ENCODE results near the gene KCNH2.
A peak's percentile ranks its signal among the peaks of the same experiment; 100 is the strongest.

The KCNH2 gene

DNA sequence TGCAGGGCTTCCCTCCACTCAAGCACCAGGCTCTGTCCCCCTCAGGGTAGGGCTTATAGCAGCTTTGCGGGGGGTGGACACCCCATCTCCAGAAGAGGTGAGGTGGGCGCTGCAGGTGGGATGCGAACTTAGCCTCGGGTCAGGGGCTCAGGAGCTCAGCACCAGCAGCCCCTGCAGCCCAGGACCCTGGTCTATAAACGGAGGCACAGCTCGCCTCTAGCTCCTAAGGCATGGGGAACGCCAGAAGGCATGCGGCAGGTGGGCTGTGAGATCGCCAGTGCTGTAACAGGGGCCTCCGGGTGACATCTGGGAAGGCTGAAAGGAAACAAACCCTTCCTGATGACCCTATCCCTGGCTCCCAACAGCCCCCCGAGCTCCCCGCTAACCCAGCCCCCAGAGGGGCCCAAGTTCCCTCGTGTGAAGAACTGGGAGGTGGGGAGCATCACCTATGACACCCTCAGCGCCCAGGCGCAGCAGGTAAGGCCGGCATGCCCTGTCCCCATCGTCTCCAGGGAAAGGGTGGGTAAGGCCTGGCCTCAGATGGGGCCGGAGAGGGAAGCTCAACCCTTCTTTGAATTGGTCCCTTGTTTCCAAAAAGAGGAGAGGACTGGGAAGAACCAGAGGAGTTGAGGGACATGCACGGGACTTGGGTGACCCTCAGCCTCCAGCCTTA, 16.9 kb upstream of the KCNH2 start:
- DNase-seq: no peak

DNA sequence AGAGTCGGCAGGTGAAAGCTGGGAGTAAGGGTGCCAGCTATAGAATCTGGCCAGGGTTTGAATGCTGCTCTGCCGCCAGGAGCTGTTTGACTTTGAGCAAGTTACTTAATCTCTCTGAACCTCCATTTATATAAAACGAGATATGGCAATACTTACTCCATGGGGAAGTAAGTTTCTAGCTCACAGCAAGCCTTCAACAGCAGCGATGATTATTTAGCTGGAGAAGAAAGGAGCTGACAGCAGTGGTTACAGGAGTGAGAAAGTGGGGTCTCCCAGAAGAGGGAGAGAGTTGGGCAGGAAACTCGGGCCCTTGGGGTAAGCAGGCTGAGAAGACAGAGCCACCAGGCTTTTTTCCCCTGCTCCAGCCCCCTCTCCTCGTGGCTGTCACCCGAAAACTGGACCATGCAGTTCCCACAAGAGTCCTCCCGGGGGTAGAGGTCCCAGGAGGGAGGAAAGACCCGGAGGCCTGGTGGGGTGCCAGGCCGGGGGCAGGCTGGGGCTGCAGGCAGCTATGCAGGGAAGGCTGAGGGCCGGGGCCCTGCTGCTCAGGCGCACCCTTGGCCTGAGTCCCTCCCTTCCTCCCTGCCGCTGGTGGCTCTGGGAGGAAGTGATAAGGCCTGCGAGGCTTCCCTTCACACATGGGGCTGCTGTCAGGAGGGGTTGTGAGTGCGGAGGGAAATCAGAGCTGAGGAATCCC, 16.2 kb upstream of the KCNH2 start:
- no peak for DNase-seq

DNA sequence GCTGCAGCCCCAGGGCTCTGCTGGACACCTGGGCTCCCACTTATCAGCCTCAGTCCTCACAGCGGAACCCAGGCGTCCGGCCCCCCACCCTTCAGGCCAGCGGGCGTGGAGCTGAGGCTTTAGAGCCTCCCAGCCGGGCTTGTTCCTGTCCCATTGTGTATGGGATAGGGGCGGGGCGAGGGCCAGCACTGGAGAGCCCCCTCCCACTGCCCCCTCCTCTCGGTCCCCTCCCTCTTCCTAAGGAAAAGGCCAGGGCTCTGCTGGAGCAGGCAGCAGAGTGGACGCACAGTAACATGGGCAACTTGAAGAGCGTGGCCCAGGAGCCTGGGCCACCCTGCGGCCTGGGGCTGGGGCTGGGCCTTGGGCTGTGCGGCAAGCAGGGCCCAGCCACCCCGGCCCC, 15.4 kb upstream of the KCNH2 start:
- DNase-seq: no peak

DNA sequence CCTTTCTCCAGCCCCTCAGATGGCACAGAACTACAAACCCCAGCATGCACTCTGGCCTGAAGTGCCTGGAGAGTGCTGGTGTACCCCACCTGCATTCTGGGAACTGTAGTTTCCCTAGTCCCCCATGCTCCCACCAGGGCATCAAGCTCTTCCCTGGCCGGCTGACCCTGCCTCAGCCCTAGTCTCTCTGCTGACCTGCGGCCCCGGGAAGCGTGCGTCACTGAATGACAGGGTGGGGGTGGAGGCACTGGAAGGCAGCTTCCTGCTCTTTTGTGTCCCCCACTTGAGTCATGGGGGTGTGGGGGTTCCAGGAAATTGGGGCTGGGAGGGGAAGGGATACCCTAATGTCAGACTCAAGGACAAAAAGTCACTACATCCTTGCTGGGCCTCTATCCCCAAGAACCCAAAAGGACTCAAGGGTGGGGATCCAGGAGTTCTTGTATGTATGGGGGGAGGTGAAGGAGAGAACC, 14.7 kb upstream of the KCNH2 start:
- no peak for DNase-seq

DNA sequence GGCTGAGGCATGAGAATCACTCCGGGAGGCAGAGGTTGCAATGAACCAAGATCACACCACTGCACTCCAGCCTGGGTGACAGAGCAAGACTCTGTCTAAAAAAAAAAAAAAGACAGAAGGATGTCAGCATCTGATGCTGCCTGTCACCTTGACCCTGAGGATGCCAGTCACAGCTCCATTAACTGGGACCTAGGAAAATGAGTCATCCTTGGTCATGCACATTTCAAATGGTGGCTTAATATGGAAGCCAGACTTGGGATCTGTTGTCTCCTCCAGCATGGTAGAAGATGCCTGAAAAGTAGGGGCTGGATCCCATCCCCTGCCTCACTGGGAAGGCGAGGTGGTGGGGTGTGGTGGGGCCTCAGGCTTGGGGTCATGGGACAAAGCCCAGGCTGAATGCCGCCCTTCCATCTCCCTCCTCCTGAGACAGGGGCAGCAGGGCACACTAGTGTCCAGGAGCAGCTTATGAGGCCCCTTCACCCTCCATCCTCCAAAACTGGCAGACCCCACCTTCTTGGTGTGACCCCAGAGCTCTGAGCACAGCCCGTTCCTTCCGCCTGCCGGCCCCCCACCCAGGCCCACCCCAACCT, 14.0 kb upstream of the KCNH2 start:
- DNase-seq: no peak

DNA sequence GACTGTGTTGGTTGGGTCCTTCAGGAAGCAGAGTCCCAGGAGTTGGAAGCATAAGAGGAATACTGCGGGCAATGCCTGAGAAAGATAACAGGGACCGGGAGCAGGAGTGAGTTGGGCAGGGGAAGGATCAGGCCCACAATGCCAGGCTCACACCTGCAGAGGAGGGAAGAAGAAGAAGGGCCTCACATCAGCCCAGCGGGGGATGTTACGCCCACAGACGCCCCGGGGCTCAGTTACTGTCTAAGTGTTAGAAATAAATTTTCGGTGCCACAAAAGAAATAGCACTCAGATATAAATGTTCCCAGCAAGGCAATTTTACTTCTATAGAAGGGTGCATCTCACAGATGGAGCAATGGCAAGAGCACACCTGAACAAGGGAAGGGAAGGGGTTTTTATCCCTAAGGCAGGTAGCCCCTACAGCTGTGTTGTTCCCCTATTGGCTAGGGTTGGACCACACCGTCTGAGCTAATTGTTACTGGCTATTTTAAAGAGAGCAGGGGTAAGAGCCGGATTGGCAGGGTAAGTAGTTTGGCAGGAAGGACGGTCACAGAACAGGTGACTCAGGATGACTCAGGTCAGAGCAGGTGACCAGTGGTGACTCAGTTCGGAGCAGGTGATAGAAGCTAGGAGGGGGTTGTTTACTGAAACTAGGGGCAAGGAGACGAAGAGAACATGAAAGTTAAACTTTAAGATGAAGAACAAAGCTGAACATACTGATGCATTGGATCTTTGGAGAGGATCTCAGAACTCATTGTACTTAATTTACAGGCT, 12.5 kb upstream of the KCNH2 start, which contains the start of gene NOS3:
Gene NOS3, plus strand, starts transcription at position 602 of the 771 bp plus-strand sequence. CDS start 2,787 bp downstream, outside the sequence.
- no peak for DNase-seq

DNA sequence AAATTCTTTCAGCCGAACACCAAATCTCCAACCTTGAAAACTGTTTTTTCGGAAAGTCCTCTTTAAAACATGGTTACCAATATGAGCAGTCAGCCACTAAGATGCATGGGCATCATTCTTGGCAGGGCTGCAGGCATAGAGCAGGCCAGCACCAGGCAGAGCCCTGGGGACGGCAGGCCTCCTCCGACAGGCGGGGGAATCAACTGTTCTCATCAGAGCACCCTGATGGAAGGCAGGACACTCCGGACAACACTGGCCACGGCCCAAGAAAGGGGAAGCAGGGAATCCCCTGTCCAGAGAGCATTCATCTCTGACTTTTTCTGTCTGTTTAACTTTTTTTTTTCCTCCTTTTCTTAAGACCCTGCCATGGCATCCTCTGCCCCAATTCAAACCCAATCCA, 11.3 kb upstream of the KCNH2 start:
- DNase-seq: no peak

DNA sequence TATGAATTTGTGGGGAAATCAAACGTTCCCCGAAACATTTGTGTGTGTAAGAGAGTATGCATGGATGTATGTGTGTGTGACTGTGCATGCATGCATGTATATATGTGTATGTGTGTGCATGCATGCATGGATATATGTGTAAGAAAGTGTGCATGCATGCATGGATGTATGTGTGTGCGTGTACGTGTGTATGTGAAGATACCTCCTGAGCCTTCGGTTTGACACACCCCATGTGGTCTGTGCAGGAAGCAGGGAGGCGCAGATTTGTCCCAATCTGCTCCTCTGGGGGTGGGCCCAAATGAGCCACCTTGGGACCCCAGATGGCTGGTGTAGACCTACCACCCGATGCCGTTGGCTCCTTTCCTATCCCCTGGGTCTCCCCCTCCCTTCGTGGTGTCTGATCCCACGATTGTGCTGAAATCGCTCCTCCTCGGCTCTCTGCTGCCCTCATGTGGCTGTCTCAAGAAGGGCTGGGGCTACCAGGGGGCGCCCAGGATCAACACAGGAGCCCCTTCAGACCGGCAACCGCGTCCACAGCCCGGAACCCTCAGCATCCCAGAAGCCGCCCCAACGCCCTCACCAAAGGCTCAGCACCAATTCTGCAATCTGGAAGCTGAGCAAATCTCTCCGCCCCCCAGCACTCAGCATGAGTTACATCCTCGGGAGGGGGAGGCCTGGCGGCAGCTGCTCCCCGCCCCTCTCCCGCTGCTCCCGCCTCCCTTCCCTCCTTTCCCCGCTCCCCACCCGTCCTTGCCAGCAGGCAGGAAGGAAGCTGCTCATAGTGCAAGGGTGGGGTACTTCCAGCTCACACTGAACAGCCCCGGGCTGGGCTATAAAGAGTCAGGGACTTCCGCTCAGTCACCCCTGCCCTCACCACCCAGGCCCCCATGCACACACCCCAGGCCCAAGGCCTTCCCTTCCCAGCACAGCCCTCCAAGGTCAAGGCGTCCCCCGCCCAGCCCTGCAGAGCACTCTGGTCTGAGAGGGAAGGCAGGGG, 10.4 kb upstream of the KCNH2 start:
- peak; percentile 77 for DNase-seq

DNA sequence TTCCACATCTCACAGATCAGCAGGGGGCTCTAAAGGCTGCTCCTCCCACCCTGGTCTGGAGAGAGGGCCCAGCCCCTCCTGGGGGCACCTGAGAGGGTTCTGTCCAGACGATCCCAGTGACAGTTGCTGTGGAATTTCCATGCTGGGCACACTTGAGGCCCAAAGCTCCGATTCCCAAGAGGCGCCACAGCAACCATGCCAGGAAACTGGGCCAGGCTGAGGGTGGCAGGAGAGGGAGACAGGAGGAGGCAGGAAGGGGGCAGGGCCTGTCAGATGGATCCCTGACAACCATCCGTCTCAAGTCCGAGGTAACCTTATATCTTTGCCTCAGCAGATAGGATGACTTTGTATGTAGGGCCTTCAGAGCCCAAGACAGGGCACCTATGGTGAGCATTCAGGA, 8.4 kb upstream of the KCNH2 start:
- no peak for DNase-seq

DNA sequence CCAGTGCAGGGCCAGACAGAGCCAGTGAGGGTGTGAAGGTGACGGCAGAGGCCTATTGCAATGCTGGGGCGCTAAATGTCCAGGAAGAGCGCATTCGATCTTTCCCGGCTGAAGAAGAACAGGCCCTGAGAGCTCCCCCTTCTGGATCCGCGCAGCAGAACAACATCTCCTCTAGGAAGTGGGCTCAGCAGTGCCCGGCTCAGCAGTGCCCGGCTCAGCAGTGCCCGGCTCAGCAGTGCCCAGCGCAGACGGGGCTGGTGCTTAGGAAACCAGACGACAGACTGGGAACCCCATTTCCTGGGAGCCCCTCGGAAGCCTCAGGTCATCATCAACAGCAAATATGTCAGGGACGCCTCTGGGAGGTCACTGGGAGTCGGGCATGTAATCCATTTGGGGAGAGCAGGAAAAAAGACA, 8.0 kb upstream of the KCNH2 start:
- peak; percentile 63 for DNase-seq

DNA sequence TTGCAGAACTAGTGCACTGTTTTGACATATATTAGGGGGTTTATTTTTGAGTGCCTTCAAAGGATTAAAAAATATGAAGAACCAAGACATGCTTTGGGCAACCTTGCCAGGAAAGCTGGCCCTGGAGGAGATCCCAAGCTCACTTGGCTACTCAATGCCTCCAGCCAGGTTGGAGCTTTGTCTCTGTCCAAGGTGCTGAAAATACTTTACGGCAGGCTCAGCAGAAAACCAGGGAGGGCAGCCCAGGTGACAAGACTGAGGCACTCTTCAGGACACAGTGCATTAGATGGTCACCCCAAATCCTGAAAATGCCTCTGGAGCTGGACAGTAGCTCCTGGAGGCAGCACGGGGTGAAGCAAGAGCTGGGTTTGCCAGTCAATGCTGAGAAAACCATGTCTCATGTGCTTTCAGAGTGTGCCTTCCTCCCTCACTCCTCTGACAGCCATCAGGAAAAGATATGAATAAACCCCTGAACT, 5.8 kb upstream of the KCNH2 start:
- DNase-seq: no peak

DNA sequence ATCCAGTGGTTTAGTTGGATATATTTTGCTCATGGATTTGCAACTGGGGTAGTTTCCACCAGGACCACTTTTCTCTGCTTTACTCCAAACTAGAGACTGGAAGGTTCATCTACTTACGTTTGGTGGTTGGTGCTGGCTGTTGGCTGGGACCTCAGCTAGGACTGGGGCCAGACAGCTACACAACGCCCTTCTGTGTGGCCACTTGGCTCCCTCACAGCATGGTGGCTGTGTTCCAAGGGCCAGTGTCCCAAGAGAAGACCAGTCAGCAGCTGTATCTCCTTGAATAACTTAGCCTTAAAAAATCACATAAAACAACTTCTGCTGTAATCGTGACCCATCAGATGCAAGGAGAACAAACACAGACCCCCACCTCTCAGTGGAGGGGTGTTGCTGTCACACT, 4.2 kb upstream of the KCNH2 start:
- no peak for DNase-seq

DNA sequence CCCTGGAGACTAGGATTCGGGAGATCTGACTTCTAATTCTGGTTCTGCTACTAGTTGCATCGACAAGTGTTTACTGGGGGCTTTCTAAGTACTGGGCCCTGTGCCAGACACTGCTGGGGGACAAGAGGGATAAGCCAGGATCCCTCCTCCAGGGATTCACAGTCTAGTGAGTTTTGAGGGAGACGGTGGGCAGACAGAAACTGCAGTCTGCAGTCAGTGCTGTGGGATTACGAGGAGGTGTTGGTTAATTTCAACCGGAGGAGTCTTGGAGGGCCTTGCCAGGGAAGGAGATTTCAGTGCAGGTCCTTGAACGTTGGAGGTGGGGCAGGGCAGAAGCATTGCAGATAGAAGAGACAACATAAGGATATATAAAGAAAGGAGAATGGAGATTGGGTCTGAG, 3.5 kb upstream of the KCNH2 start:
- DNase-seq: no peak

DNA sequence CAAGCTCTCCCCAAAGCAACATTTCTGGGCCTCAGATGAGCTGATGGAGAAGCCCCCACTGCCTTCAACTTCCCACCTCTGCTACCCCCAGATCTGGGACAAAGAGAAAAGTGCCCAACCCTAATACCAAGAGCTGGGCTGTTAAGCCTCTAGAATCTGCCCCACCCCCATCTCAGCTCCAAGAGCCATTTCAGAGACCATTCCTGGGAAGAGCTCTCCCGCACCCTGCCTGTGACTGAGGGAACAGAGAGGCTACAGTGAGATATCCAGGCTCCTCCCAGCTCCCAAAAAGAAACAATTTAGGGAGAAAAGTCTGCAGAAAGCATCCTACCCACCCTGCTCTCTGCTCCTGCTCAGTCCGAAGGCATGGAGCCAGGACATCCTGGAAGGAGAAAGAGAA, 2.5 kb upstream of the KCNH2 start:
- DNase-seq: no peak

DNA sequence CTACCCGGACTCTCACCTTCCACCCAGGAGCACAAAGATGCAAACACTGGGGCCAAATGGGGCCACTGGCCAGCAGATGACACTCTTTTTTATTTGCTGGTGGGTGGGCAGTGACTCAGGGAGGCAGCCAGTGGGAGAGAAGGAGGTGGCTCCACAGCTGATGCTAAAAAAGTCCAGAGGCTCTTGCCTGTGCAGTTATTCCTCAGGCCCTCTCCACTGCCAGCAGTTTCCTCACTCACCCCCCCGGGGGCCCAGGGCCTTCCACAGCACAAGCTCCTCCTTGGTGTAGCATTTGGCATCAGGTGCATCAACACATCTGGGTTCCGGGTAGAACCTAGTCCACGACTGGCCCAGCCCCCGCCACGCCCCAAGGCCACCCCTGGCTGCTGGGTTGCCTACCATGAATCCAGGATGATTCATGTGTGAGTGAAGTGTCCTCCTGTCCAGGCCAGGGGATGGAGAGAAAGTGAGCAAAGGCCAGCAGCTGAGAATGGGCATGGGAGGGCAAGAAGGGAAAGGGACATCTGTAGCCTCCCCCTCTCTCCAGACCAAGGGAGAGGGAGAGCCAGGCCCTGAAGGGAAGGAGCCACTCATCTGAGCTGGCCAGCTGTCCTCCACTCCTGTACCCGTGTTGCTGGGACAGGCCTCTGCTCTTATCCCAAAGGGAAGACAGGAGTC, 1.7 kb upstream of the KCNH2 start:
- DNase-seq: no peak

DNA sequence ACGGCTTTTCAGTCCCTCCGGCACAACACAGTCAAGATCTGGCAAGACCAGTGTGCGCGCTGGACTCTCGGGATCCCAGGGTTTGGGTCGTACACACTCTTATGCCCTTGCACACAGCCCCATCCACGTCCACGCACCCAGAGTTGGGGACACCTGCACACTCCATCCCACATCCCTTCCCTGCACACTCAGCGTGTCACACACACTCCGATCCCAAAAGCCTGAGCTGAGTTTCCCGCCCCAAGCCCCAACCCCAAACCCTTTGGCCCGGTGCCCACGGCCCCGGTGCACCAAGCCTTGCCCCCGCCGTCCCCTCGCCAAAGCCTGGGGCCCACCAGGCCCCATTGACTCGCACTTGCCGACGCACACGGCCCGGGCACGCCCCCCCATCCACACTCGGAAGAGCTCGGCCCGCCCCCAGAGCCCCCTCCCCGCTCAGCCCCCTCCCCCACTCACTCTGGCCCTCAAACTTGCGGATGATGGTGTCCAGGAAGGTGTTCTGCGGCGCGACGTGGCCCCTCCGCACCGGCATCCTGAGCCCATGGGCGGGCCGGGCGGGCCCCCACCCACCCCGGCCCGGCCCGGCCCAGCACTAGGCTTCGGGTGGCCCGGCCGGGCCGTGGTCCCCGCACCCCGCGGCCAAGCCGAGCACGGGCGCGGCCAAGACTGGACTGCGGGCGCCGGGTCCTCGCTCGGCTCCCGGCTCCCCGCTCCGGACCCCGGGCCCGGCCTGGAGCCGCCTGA, 567 bp downstream of the KCNH2 start:
- no peak for DNase-seq

DNA sequence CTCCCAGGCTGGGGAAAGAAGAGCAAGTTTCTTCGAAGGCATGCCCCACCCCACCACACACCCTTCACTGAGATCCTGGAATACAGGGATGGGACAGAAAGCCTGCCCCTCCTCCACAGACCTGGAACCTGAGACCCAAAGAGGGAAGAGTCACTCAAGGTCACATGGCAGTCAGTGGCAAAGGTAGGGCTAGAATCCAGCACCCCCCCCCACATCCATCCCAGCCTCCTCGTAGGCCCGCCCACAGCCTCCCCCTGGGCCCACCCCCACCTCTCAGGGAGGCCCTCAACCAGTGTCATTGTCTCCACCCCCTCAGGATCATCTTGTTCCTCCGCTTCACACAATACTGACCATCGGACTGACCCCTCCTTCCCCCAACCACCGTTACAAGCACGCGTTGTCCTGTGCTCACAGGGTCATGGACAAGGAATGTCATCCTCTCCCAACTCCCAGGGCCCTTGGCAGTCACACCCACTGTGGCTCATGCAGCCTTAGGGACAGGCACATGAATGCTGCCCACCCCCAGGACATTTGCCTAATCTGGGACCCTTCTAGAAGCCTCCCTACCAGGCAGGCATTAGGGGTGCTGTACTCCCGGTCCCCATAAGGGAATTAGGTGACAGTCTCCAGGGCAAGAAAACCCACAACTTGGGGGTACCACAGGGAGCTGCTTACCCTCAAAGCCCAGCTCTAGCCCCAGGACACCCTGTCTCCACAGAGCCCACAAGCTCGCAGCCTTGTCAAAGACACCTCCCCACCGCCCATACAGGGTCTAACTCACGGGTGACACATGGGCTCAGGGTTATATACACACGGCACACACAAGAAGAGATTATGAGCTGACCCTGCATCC, 1.4 kb downstream of the KCNH2 start:
- no peak for DNase-seq

DNA sequence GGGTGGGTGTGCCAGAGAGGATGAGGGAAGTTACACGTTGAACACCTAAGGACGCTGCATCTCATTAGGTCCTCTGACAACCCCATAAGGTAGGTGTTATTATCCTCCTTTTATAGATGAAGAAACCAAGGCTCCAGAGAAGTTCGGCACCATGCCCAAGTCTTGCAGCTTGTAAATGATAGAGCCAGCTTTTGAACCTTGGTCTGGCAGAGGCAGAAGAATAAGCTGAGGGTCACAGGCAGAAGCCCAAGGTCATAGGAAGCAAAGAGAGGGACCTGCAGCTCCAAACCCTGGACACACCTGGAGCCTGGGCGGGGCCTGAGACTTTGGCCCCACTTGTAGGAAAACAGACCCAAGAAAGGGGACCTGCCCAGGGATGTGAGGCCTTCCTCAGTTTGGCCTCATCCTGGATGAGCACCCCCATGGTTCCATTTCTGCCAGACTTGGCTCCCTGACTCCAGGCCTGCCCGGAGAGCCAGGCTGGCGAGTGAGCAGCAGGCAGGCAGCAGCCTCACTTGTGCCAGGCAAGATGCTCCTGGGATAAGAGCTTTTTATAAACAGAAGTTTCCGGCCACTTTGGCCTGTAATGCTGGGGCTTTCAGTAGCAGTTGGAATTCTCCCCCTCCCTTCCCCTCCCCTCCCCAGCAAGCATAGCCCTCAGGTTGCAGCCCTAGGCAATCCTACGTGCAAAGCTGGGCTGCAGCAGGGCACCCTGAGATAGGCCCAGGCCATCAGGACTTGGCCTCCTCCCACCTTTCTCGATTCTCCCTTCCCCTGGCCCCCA, 2.4 kb downstream of the KCNH2 start:
- no peak for DNase-seq
